Measurements from ENCODE around the gene CSK.

GRCh38 chr15:74790080-74790916 is 8.4 kb downstream of the CSK start:
- no peak for TF ChIP-seq CTCF (IDR thresholded peaks at IDR 0.05)
- peak in 1 of 4 donors; percentile 22 for TF ChIP-seq POLR2A (IDR thresholded peaks at IDR 0.05)

Measured in esophagus squamous epithelium (tissue), 4 donors.